Measurements from ENCODE around the gene UBR1. TPM values are rescaled to one million over a fixed set of nuclear protein-coding genes. Genes with fewer than 3 reads are reported as not detected.

UBR1 gene
- total RNA-seq, 4 donors from 2014 or later: 20.2 to 31.3 (median 22.5) TPM

GRCh38 chr15:43067717-43068461, 37.9 kb downstream of the UBR1 start:
- intact Hi-C loops (cut with DNase I; ENCODE audit: low total_unique reads) (no loop called here), in situ Hi-C loops (cut with MboI; ENCODE audit: low sequenced_read_pairs in 4 of 4) (no loop called here)
- no peak for ATAC-seq

GRCh38 chr15:43056696-43057095, 49.1 kb downstream of the UBR1 start:
- no peak for DNase-seq
- TF ChIP-seq CTCF (IDR thresholded peaks at IDR 0.05 in 4 of 5, conservative IDR thresholded peaks at IDR 0.05 in 1 of 5): no peak
- no peak for TF ChIP-seq POLR2A (IDR thresholded peaks at IDR 0.05)
- no peaks in the 10 kb centered on the region for H3K4me1 ChIP-seq
- H3K9me3 ChIP-seq: no peaks in the 10 kb centered on the region
- H3K27ac ChIP-seq: no peak overlapping the region
- intact Hi-C loops (cut with DNase I; ENCODE audit: low total_unique reads): no loop called here
- peaks cover 3 to 70% of the 10 kb centered on the region in 2 donors for H3K36me3 ChIP-seq
- no peak for ATAC-seq
- no peak overlapping the region for H3K4me3 ChIP-seq
- in situ Hi-C loops (cut with MboI; ENCODE audit: low sequenced_read_pairs in 4 of 4): no loop called here
- no peaks in the 10 kb centered on the region for H3K27me3 ChIP-seq

More at GRCh38 chr15:43067717-43068461, 37.9 kb downstream of the UBR1 start:
- DNase-seq: no peak
- H3K9me3 ChIP-seq: no peaks in the 10 kb centered on the region
- H3K4me1 ChIP-seq: no peaks in the 10 kb centered on the region
- H3K36me3 ChIP-seq: peaks cover 0 to 63% of the 10 kb centered on the region in 2 donors
- H3K27me3 ChIP-seq: no peaks in the 10 kb centered on the region
- TF ChIP-seq POLR2A (IDR thresholded peaks at IDR 0.05) (no peak), CTCF (IDR thresholded peaks at IDR 0.05 in 4 of 5, conservative IDR thresholded peaks at IDR 0.05 in 1 of 5) (no peak)
- no peak overlapping the region for H3K27ac ChIP-seq
- no peak overlapping the region for H3K4me3 ChIP-seq

- no peak for DNase-seq
- no peak for ATAC-seq
- Histone ChIP-seq H3K4me3 (no peak overlapping the region), H3K36me3 (peaks cover 3 to 55% of the 10 kb centered on the region in 2 donors), H3K27me3 (no peaks in the 10 kb centered on the region), H3K4me1 (no peaks in the 10 kb centered on the region), H3K9me3 (no peaks in the 10 kb centered on the region), H3K27ac (no peak overlapping the region)
- no peak for TF ChIP-seq CTCF (IDR thresholded peaks at IDR 0.05 in 4 of 5, conservative IDR thresholded peaks at IDR 0.05 in 1 of 5)
- no peak for TF ChIP-seq POLR2A (IDR thresholded peaks at IDR 0.05)
- intact Hi-C loops (cut with DNase I; ENCODE audit: low total_unique reads): no loop called here
- in situ Hi-C loops (cut with MboI; ENCODE audit: low sequenced_read_pairs in 4 of 4): no loop called here
These were observed 53.0 kb downstream of the UBR1 start for GRCh38 chr15:43052860-43053259.

- H3K9me3 ChIP-seq: no peaks in the 10 kb centered on the region
These were observed 56.9 kb downstream of the UBR1 start for GRCh38 chr15:43048935-43049334.

More at GRCh38 chr15:43048935-43049334, 56.9 kb downstream of the UBR1 start:
- Histone ChIP-seq H3K36me3 (peaks cover 1 to 67% of the 10 kb centered on the region in 2 donors), H3K27ac (no peak overlapping the region), H3K27me3 (no peaks in the 10 kb centered on the region), H3K4me1 (no peaks in the 10 kb centered on the region), H3K4me3 (no peak overlapping the region)
- intact Hi-C loops (cut with DNase I; ENCODE audit: low total_unique reads): no loop called here
- in situ Hi-C loops (cut with MboI; ENCODE audit: low sequenced_read_pairs in 4 of 4): no loop called here
- DNase-seq (no peak), ATAC-seq (no peak)
- TF ChIP-seq CTCF (IDR thresholded peaks at IDR 0.05 in 4 of 5, conservative IDR thresholded peaks at IDR 0.05 in 1 of 5): no peak
- no peak for TF ChIP-seq POLR2A (IDR thresholded peaks at IDR 0.05)

All from gastrocnemius medialis (tissue), 4 donors.